Measurements from ENCODE around the gene TAP1.
"Not testable (repeated sequence)": the region's sequence is repeated elsewhere in the genome, so short reads cannot be mapped to it uniquely, and the experiment has no call there.

TAP1 gene

GRCh38 chr6:32818867-32819266 lies 34.6 kb downstream of the TAP1 start:
- no peak for DNase-seq (ENCODE audit: insufficient read length, low spot score)
- TF ChIP-seq POLR2A (IDR thresholded peaks at IDR 0.05; ENCODE audit: low read depth, low read length) = no peak
- no peak for FAIRE-seq

DNA sequence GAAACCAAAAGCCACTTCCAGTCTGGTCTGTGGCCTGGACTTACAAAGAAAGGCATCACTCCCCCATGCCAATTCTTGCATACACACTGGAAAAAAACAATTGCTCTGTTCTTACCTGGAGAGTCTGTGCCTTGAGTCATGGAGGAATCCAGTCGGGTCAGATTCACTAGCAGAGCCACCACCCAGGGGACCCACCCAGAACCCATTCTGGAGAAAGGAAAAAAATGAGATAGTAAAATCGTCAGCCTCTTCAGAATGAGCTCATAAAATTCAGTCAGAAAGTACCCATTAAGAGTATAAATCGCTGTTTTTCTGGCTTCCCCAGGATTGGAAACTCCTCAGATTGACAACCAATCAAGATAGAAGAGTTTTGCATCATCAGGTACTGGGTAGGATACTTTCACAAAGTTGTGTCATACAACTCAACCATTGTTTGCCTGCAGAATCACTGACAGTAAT lies 36.7 kb downstream of the TAP1 start, which contains the start of gene HLA-DOB:
Gene HLA-DOB (minus strand): TSS at position 257 of the 459 bp plus-strand sequence. CDS start 51 bp downstream, at position 206.
- FAIRE-seq (peak; percentile 78), DNase-seq (ENCODE audit: insufficient read length, low spot score) (peak; percentile 44)
- TF ChIP-seq POLR2A (IDR thresholded peaks at IDR 0.05; ENCODE audit: low read depth, low read length) = no peak

DNA sequence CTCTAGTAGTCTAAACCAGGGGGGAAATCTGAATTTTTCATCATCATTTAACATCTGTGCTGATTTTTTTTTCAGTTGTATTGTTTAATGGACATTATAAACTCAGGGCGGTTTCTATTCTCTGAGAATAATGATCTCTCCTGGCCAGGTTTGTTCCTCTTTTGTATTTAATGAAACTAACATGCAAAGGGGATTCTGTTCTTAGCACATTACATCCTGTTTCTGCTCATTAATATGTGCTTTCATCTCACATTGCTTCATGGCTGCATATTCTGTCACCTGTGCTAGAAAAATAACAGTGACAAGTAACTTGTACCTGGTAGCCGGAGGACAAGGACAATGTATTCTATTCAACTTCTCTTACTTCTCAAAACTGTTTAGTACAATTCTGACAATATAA lies 37.5 kb downstream of the TAP1 start:
- no peak for DNase-seq (ENCODE audit: insufficient read length, low spot score)
- no peak for FAIRE-seq
- TF ChIP-seq POLR2A (IDR thresholded peaks at IDR 0.05; ENCODE audit: low read depth, low read length) = no peak

- FAIRE-seq = no peak
- no peak for DNase-seq (ENCODE audit: insufficient read length, low spot score)
- TF ChIP-seq POLR2A (IDR thresholded peaks at IDR 0.05; ENCODE audit: low read depth, low read length) = no peak
Measured at GRCh38 chr6:32815115-32815514, 38.4 kb downstream of the TAP1 start.

GRCh38 chr6:32814145-32814544 lies 39.4 kb downstream of the TAP1 start:
- DNase-seq (ENCODE audit: insufficient read length, low spot score) (no peak), FAIRE-seq (no peak)
- TF ChIP-seq POLR2A (IDR thresholded peaks at IDR 0.05; ENCODE audit: low read depth, low read length) = no peak

DNA sequence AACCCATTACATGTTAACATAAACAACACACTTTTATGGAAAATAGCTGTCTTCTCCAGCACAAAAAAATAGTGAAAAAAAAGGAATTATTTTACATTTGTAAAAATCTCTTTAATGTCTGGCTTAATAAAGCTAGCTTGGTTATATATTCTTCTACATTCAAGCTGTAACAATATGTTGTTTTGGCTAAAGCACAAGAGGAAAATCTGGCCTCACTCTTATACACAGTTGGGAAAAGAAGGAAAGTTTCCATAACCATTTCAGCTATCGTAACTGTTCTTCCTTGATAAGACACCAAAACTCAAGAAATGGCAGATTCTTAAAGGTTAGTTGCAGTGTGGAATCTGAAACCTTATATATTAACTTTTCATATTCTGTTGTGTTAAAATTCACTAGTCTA lies 44.3 kb downstream of the TAP1 start:
- no peak for DNase-seq (ENCODE audit: insufficient read length, low spot score)
- no peak for FAIRE-seq

DNA sequence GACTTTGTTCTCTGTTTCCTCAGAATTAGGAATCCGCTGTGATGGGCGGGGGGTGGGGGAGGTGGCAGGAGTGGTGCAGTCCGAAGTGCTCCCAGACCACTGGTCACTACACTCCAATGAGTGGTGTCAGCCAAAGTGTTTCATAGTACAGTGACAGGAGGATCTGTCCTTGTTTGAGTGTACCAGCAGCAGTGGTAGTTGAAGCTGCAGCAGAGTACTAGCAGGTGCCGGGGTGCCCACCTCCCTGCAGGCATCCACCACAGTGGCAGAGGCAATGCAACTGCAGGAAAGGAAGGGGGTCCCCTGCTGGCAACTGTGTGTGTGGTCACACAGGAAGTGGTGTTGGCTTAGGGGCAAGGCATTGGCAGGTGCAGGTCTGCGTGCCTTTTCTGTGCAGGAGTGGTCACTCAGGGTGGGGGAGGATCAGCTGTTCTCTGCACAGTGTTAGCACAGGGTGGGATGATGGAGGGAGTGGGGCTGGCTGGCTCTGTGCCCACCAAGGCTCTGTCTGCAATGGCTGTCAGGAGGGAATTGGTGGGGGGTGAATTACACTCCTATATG lies 46.4 kb downstream of the TAP1 start:
- no peak for FAIRE-seq
- no peak for TF ChIP-seq POLR2A (IDR thresholded peaks at IDR 0.05; ENCODE audit: low read depth, low read length)
- DNase-seq (ENCODE audit: insufficient read length, low spot score) = no peak

More for the DNA sequence above, 44.3 kb downstream of the TAP1 start:
- TF ChIP-seq POLR2A (IDR thresholded peaks at IDR 0.05; ENCODE audit: low read depth, low read length) = no peak

DNA sequence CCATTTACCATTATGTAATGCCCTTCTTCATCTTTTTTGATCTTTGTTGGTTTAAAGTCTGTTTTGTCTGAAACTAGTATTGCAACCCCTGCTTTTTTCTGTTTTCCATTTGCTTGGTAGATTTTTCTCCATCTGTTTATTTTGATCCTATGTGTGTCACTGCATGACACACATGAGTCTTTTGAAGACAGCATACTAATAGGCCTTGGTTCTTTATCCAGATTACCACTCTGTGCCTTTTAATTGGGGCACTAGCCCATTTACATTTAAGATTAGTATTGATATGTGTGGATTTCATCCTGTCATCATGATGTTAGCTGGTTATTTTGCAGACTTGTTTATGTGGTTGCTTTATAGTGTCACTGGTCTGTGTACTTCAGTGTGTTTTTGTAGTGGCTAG lies 48.1 kb downstream of the TAP1 start:
- FAIRE-seq; DNase-seq (ENCODE audit: insufficient read length, low spot score): not testable (repeated sequence)

GRCh38 chr6:32803416-32803815 lies 50.1 kb downstream of the TAP1 start:
- no peak for DNase-seq (ENCODE audit: insufficient read length, low spot score)
- TF ChIP-seq POLR2A (IDR thresholded peaks at IDR 0.05; ENCODE audit: low read depth, low read length) = no peak
- no peak for FAIRE-seq

GRCh38 chr6:32799740-32800139 lies 53.8 kb downstream of the TAP1 start:
- TF ChIP-seq POLR2A (IDR thresholded peaks at IDR 0.05; ENCODE audit: low read depth, low read length) = no peak
- FAIRE-seq (no peak), DNase-seq (ENCODE audit: insufficient read length, low spot score) (no peak)

DNA sequence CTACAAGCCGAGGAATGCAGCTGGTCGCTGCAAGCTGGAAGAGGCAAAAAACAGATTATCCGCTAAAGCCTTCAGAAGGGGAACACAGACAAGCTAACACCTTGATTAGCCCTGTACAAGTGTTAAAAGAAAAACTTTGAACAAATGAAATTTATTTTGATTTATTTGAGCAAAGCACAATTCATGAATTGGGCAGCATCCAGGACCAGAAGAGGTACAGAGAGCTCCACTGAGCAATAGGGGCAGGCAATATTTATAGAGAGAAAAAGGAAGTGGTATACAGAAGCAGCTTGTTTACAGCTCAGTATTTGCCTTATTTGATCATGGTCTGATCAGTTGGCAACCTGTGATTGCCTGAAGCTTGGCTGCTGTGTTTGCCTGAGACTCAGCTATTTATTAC lies 54.3 kb downstream of the TAP1 start:
- no peak for TF ChIP-seq POLR2A (IDR thresholded peaks at IDR 0.05; ENCODE audit: low read depth, low read length)
- DNase-seq (ENCODE audit: insufficient read length, low spot score) = no peak
- no peak for FAIRE-seq

DNA sequence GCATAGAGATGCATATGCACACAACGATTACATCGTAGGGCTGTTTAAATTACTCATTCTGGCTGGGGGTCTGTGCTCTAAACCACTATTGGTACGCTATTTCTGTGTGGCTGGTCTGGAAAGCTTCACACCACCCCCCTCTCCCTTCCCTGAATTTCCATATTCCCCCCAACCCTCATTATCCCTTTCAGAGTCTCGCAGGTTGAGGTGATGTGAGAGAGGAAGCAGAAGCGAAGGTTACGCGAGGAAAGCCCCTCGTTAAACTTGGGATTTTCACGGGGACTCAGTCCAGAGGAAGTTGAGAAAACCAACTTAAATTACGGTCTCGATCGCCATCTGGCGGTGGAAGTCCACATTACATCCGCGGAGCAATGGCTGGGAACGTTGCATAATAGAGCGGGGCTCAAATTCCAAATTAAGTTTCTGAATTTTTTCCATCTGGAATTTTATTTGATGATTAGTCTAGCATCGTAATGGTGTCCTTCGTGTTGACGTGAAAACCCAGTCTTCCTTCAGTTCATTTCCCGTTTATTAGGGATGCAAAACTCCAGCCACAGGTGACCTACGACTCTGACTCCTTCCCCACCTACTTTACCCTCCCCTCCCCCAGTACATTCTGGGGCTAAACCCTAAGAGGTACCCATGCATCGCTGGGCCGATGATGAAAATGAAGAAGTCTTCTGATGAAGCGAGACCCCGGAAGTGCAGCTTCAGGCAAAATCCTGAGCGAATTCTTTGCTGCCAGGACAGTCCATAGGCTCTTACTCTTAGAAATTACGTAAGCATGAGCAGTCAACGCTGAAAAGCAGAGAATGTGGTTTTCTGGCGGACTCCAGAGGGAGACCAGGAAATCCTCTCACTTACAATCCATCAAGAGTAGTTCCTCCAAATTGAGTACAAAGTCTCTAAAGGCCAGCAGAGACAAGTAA lies 56.4 kb downstream of the TAP1 start:
- DNase-seq (ENCODE audit: insufficient read length, low spot score) = no peak

More for the DNA sequence above, 56.4 kb downstream of the TAP1 start:
- peak; percentile 83 for FAIRE-seq
- TF ChIP-seq POLR2A (IDR thresholded peaks at IDR 0.05; ENCODE audit: low read depth, low read length) = no peak
